ENCODE measurements around the gene SAMD4A. TPM values are rescaled to one million over a fixed set of nuclear protein-coding genes. Genes with fewer than 3 reads are reported as not detected.

SAMD4A gene
- polyA plus RNA-seq, 1 experiment, result 13.4 TPM

DNA sequence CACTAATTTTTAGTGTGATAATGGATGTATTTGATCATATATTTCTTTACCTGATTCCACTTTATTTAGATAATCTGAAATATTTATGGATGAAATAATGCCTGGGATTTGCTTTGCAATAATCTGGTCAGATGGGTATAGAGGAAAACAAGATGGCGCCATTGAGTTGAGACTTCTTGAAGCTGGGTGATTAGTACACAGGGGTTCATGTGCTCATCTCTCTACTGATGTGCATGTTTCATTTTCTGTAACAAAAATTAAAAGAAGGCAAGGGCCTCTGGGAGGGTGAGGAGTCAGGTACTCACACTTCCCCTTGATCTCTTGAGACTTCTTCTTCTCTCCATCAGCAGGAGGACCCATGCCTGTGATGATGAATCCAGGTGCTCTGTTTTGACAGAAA is 273.9 kb downstream of the SAMD4A start:
- H3K36me3 ChIP-seq (ENCODE audit: control insufficient read depth, insufficient read depth, low read length), result no peaks in the 10 kb centered on the region
- peaks cover 7% of the 10 kb centered on the region for H3K27me3 ChIP-seq (ENCODE audit: control insufficient read depth, insufficient read depth, low read length)
- ChIA-PET POLR2A (no interaction called here), CTCF (no interaction called here)
- TF ChIP-seq, protein P1, sequence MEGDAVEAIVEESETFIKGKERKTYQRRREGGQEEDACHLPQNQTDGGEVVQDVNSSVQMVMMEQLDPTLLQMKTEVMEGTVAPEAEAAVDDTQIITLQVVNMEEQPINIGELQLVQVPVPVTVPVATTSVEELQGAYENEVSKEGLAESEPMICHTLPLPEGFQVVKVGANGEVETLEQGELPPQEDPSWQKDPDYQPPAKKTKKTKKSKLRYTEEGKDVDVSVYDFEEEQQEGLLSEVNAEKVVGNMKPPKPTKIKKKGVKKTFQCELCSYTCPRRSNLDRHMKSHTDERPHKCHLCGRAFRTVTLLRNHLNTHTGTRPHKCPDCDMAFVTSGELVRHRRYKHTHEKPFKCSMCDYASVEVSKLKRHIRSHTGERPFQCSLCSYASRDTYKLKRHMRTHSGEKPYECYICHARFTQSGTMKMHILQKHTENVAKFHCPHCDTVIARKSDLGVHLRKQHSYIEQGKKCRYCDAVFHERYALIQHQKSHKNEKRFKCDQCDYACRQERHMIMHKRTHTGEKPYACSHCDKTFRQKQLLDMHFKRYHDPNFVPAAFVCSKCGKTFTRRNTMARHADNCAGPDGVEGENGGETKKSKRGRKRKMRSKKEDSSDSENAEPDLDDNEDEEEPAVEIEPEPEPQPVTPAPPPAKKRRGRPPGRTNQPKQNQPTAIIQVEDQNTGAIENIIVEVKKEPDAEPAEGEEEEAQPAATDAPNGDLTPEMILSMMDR (IDR thresholded peaks at IDR 0.05; ENCODE audit: insufficient read depth, low read depth, low read length), result no peak
- DNase-seq (ENCODE audit: low read depth), result no peak
- H3K4me3 ChIP-seq (ENCODE audit: low read depth, low read length), result no peak overlapping the region

Other genes starting within 250 kb of the SAMD4A start
- 28.7 and 55.1 TPM in 2 replicates for gene CDKN3, start 170.1 kb upstream of the SAMD4A start, polyA plus RNA-seq (2011; rRNA removed)
- 313 and 396 TPM in 2 replicates for gene CNIH1, start 125.8 kb upstream of the SAMD4A start, polyA plus RNA-seq (2011; rRNA removed)
- 10.0 and 29.1 TPM in 2 replicates for gene GMFB, start 78.1 kb upstream of the SAMD4A start, polyA plus RNA-seq (2011; rRNA removed)
- gene CGRRF1, start 57.2 kb upstream of the SAMD4A start, polyA plus RNA-seq (2011; rRNA removed), result 7.5 and 11.4 TPM in 2 replicates

Data from BJ (cell line).